Measurements from ENCODE around the gene RNFT2.

The RNFT2 gene

GRCh38 chr12:116901612-116902011 lies 163.5 kb downstream of the RNFT2 start:
- H3K4me1 ChIP-seq (ENCODE audit: control insufficient read depth, insufficient read depth, low read length) = no peaks in the 10 kb centered on the region
- no peaks in the 10 kb centered on the region for H3K27me3 ChIP-seq (ENCODE audit: control insufficient read depth, insufficient read depth, low read length)
- no peak overlapping the region for H3K4me3 ChIP-seq (ENCODE audit: low read length)
- no peaks in the 10 kb centered on the region for H3K36me3 ChIP-seq (ENCODE audit: control insufficient read depth, insufficient read depth, low read length)
- H3K9ac ChIP-seq (ENCODE audit: low read length) = no peak overlapping the region
- no peak overlapping the region for H3K27ac ChIP-seq (ENCODE audit: low read depth, low read length)
